ENCODE measurements around the gene KDM1A. TPM values are rescaled to one million over a fixed set of nuclear protein-coding genes. Genes with fewer than 3 reads are reported as not detected.

Gene KDM1A
- total and polyA plus RNA-seq, 9 of the 15 experiments (the other 6 are each of a cell fraction or from before 2014, with no cell fraction given), result 59.2 to 181 (median 168) TPM

DNA sequence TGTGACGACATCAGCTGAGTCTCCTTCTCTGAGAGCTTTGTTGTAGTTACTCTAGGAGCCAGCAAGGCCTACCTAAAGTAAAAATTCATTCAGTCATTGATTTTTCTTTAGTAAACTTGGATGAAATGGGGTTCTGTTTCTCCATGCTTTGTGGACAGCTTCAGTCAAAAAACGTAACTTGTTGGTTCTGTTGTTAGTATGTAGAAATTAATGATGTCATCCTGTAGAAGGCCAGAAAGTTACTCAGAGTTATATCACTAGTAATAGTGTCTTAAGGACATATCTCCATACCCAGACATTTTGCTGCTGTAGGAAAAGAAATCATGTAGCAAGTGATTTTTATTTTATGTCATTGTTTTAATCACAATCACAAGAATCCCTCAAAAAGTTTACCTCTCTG lies 43.0 kb downstream of the KDM1A start:
- in situ Hi-C loops (cut with MboI), result no loop called here
- no peaks in the 10 kb centered on the region for H3K9me1 ChIP-seq (ENCODE audit: control insufficient read depth, insufficient read depth, low read length)
- no peaks in the 10 kb centered on the region for H3K4me1 ChIP-seq (replicated peaks in 1 of 2; ENCODE audit: control insufficient read depth in 2 of 2, insufficient read depth in 2 of 2, low read length in 2 of 2)
- H3K9ac ChIP-seq (ENCODE audit: insufficient read depth in 1 of 2, low read depth in 2 of 2, low read length in 2 of 2), result no peak overlapping the region
- no peak for FAIRE-seq
- no TSS peak for BruUV-seq (replicated peaks)
- no peaks in the 10 kb centered on the region for H3K9me3 ChIP-seq (replicated peaks; ENCODE audit: control insufficient read depth, insufficient read depth, low read depth, low read length)
- H3K27me3 ChIP-seq (ENCODE audit: control insufficient read depth in 2 of 2, insufficient read depth in 2 of 2, low read length in 2 of 2), result no peaks in the 10 kb centered on the region
- no peak for DNase-seq (ENCODE audit: extremely low read depth in 1 of 4, low spot score in 3 of 4)
- no peak for ATAC-seq
- no peak overlapping the region for H2AFZ ChIP-seq (ENCODE audit: low read depth, low read length)
- ChIA-PET CTCF (ENCODE audit: low intra/inter-chr PET ratio) (no interaction called here), POLR2A (interaction anchor here (0.6 to 2.4 kb wide), 9 partner anchors 9 to 136 kb away, joined by 3 to 13 read pairs (median 4); no protein-coding TSS in a partner anchor)
- no peak for TF ChIP-seq ZSCAN29 (IDR thresholded peaks at IDR 0.05)
- peaks cover 96% of the 10 kb centered on the region for H3K36me3 ChIP-seq (ENCODE audit: control insufficient read depth, insufficient read depth, low read length)
- 95% methylated on average over 2 of the region's 2 CpGs for WGBS (ENCODE audit: insufficient coverage, low coverage, missing lambda C conversion rate)
- H3K4me3 ChIP-seq, result no peak overlapping the region
- no peaks in the 10 kb centered on the region for H4K20me1 ChIP-seq (replicated peaks; ENCODE audit: control insufficient read depth, insufficient read depth, low read length)
- no peaks in the 10 kb centered on the region; the same call in 2 of the 3 replicates for H3K79me2 ChIP-seq (ENCODE audit: control insufficient read depth, insufficient read depth, low read length)
- intact Hi-C loops (cut with micrococcal nuclease), result no loop called here
- H3K4me2 ChIP-seq (ENCODE audit: insufficient read depth, low read length), result no peak overlapping the region
- H3K27ac ChIP-seq (ENCODE audit: extremely low read depth, low read depth, low read length), result no peak overlapping the region

DNA sequence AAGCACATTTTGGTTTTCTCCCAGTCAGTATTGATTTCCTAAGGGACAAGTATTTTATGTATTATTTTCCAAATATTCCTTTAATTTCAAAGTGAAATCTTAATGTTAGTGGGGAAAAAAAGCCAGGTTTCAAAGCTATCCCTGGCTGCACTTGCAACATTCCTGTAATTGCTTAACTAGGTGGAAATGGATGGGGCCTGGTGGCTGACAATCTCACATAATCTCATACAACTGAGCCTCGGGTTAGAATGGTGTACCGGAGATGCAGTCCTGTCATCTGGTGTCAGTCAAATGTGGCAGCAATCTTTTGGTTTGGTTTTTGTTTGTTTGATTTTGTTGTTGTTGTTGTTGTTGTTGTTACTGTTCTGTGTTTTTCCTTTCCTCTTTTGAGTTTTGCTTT lies 46.1 kb downstream of the KDM1A start:
- 98% methylated on average over 2 of the region's 2 CpGs for WGBS (ENCODE audit: insufficient coverage, low coverage, missing lambda C conversion rate)
- in situ Hi-C loops (cut with MboI), result no loop called here
- Histone ChIP-seq H3K9me3 (replicated peaks; ENCODE audit: control insufficient read depth, insufficient read depth, low read depth, low read length) (no peaks in the 10 kb centered on the region), H3K27me3 (ENCODE audit: control insufficient read depth in 2 of 2, insufficient read depth in 2 of 2, low read length in 2 of 2) (no peaks in the 10 kb centered on the region), H2AFZ (ENCODE audit: low read depth, low read length) (no peak overlapping the region), H4K20me1 (replicated peaks; ENCODE audit: control insufficient read depth, insufficient read depth, low read length) (no peaks in the 10 kb centered on the region), H3K79me2 (ENCODE audit: control insufficient read depth, insufficient read depth, low read length) (no peaks in the 10 kb centered on the region; the same call in 2 of the 3 replicates), H3K4me1 (replicated peaks in 1 of 2; ENCODE audit: control insufficient read depth in 2 of 2, insufficient read depth in 2 of 2, low read length in 2 of 2) (no peaks in the 10 kb centered on the region), H3K9me1 (ENCODE audit: control insufficient read depth, insufficient read depth, low read length) (no peaks in the 10 kb centered on the region), H3K36me3 (ENCODE audit: control insufficient read depth, insufficient read depth, low read length) (peaks cover 95% of the 10 kb centered on the region), H3K27ac (ENCODE audit: extremely low read depth, low read depth, low read length) (no peak overlapping the region), H3K9ac (ENCODE audit: insufficient read depth in 1 of 2, low read depth in 2 of 2, low read length in 2 of 2) (no peak overlapping the region), H3K4me2 (ENCODE audit: insufficient read depth, low read length) (no peak overlapping the region), H3K4me3 (no peak overlapping the region)
- ChIA-PET CTCF (ENCODE audit: low intra/inter-chr PET ratio) (no interaction called here), POLR2A (no interaction called here)
- ATAC-seq (no peak), FAIRE-seq (no peak), DNase-seq (ENCODE audit: extremely low read depth in 1 of 4, low spot score in 3 of 4) (no peak)
- intact Hi-C loops (cut with micrococcal nuclease), result no loop called here
- BruUV-seq (replicated peaks), result no TSS peak
- TF ChIP-seq, protein P1, sequence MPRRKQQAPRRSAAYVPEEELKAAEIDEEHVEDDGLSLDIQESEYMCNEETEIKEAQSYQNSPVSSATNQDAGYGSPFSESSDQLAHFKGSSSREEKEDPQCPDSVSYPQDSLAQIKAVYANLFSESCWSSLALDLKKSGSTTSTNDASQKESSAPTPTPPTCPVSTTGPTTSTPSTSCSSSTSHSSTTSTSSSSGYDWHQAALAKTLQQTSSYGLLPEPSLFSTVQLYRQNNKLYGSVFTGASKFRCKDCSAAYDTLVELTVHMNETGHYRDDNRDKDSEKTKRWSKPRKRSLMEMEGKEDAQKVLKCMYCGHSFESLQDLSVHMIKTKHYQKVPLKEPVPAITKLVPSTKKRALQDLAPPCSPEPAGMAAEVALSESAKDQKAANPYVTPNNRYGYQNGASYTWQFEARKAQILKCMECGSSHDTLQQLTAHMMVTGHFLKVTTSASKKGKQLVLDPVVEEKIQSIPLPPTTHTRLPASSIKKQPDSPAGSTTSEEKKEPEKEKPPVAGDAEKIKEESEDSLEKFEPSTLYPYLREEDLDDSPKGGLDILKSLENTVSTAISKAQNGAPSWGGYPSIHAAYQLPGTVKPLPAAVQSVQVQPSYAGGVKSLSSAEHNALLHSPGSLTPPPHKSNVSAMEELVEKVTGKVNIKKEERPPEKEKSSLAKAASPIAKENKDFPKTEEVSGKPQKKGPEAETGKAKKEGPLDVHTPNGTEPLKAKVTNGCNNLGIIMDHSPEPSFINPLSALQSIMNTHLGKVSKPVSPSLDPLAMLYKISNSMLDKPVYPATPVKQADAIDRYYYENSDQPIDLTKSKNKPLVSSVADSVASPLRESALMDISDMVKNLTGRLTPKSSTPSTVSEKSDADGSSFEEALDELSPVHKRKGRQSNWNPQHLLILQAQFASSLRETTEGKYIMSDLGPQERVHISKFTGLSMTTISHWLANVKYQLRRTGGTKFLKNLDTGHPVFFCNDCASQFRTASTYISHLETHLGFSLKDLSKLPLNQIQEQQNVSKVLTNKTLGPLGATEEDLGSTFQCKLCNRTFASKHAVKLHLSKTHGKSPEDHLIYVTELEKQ (CRISPR knock-in tag; IDR thresholded peaks at IDR 0.05), result no peak
- TF ChIP-seq, protein P2, sequence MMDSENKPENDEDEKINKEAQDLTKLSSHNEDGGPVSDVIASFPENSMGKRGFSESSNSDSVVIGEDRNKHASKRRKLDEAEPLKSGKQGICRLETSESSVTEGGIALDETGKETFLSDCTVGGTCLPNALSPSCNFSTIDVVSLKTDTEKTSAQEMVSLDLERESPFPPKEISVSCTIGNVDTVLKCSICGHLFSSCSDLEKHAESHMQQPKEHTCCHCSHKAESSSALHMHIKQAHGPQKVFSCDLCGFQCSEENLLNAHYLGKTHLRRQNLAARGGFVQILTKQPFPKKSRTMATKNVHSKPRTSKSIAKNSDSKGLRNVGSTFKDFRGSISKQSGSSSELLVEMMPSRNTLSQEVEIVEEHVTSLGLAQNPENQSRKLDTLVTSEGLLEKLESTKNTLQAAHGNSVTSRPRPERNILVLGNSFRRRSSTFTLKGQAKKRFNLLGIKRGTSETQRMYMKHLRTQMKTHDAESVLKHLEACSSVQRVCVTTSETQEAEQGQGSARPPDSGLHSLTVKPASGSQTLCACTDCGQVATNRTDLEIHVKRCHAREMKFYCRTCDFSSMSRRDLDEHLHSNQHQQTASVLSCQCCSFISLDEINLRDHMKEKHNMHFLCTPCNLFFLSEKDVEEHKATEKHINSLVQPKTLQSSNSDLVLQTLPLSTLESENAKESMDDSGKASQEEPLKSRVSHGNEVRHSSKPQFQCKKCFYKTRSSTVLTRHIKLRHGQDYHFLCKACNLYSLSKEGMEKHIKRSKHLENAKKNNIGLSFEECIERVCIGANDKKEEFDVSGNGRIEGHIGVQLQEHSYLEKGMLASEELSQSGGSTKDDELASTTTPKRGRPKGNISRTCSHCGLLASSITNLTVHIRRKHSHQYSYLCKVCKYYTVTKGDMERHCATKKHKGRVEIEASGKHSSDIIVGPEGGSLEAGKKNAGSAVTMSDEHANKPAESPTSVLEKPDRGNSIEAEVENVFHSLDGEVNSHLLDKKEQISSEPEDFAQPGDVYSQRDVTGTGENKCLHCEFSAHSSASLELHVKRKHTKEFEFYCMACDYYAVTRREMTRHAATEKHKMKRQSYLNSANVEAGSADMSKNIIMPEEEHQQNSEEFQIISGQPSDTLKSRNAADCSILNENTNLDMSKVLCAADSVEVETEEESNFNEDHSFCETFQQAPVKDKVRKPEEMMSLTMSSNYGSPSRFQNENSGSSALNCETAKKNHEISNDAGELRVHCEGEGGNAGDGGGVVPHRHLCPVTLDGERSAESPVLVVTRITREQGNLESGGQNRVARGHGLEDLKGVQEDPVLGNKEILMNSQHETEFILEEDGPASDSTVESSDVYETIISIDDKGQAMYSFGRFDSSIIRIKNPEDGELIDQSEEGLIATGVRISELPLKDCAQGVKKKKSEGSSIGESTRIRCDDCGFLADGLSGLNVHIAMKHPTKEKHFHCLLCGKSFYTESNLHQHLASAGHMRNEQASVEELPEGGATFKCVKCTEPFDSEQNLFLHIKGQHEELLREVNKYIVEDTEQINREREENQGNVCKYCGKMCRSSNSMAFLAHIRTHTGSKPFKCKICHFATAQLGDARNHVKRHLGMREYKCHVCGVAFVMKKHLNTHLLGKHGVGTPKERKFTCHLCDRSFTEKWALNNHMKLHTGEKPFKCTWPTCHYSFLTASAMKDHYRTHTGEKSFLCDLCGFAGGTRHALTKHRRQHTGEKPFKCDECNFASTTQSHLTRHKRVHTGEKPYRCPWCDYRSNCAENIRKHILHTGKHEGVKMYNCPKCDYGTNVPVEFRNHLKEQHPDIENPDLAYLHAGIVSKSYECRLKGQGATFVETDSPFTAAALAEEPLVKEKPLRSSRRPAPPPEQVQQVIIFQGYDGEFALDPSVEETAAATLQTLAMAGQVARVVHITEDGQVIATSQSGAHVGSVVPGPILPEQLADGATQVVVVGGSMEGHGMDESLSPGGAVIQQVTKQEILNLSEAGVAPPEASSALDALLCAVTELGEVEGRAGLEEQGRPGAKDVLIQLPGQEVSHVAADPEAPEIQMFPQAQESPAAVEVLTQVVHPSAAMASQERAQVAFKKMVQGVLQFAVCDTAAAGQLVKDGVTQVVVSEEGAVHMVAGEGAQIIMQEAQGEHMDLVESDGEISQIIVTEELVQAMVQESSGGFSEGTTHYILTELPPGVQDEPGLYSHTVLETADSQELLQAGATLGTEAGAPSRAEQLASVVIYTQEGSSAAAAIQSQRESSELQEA (IDR thresholded peaks at IDR 0.05; ENCODE audit: low read depth), result no peak
- no peak for TF ChIP-seq ZNF384 (IDR thresholded peaks at IDR 0.05; ENCODE audit: low read depth, low read length)

Data from K562 (cell line).